Stimulated activated CD4-positive, alpha-beta T cell treated with anti-CD3 and anti-CD28 coated beads, Interleukin-15, amount 100 ng/mL, for 48 hours (primary cell): ENCODE data around the gene LRATD1.

Experiments used
- DNase-seq, 2 donors: peaks; one replicate each; pipeline ENCODE4 v3.0.0-alpha.2; 2020; ENCODE audit warnings: low read depth in 2 of 2

LRATD1 gene

DNA sequence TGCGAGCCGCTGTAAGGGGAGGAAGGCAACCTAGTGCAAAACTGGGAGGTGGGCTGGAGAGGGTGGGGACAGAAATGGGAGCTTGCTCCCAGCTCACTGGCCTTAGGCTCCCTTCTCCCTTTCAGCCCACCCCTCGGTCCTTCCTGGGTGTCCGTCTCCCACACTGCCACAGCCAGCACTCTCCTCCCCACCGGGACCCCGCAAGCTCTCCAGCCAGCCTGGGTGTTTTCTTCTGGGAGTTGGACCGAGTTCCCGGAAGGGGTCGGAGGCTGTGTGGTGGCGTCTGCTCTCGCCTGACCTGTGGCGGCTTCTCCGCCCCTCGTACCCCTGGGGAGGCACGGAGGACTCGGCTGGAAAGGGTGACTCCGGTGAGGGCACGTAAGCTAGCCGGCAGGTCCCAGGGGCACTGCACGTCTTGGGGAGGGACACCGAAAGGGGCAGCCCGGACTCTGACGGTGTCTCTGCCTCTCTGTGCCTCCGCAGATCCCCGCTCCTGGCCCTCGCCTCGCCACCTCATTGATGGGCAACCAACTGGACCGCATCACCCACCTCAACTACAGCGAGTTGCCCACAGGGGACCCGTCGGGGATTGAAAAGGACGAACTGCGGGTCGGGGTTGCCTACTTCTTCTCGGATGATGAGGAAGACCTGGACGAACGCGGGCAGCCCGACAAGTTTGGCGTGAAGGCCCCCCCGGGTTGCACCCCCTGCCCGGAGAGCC is 1.1 kb downstream of the LRATD1 start:
- no peak for DNase-seq

DNA sequence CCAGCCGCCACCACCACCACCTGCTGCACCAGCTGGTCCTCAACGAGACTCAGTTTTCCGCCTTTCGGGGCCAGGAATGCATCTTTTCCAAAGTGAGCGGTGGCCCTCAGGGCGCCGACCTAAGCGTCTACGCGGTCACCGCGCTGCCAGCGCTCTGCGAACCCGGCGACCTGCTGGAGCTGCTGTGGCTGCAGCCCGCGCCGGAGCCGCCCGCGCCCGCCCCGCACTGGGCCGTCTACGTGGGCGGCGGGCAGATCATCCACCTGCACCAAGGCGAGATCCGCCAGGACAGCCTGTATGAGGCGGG is 1.6 kb downstream of the LRATD1 start:
- DNase-seq: no peak

- peak in 1 of 2 donors; percentile 8 for DNase-seq
Observed at GRCh38 chr2:14634489-14635390, 2.2 kb downstream of the LRATD1 start.

DNA sequence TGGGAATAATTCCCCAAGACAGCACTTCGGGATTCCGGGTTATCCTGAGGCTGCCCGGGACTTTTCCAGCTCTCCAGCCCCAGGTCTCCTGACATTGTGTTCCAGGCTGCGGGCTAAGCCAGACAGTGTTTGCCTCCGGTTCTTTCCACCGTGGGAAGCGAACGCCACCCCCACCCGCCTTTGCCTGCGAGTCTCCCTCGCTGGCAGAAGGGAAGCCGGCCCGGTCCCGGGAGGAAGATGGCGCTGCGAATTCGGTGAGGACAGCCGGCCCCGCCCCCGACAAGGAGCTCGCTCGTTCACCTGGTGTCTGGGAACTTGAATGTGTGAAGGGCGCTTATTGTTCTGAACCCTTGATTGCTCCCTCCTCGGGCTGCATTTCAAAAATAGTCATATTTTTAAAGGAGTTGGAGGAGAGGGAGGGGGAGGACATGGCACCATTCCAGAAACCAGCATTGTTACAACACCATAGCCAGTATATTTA is 2.9 kb downstream of the LRATD1 start:
- no peak for DNase-seq

- no peak for DNase-seq
Observed at GRCh38 chr2:14638488-14638887, 6.0 kb downstream of the LRATD1 start.

- no peak for DNase-seq
Observed at GRCh38 chr2:14641116-14641515, 8.6 kb downstream of the LRATD1 start.

DNA sequence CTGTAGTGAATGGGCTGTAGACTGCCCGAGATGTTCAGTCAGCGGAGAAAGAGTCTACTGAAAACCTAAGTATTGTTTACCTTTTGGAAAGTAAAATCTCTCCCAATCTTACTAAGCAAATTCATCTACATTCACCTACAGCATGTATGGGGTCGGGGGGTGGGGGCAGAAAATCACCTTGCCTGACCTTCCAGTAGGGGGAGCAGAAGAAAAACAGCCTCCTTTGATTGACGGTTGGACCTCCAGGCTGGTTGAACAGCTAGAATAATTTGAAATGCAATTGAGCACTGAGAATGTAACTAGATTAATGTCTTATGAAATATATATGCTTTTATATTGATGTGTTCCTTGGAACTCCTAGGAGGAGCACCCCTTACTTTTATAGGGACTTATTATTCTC is 10.0 kb downstream of the LRATD1 start:
- no peak for DNase-seq

GRCh38 chr2:14647714-14648113 is 15.2 kb downstream of the LRATD1 start:
- DNase-seq: no peak

- no peak for DNase-seq
Observed at GRCh38 chr2:14650066-14650465, 17.5 kb downstream of the LRATD1 start.

- DNase-seq: no peak
Observed at GRCh38 chr2:14654835-14655282, 22.3 kb downstream of the LRATD1 start.

DNA sequence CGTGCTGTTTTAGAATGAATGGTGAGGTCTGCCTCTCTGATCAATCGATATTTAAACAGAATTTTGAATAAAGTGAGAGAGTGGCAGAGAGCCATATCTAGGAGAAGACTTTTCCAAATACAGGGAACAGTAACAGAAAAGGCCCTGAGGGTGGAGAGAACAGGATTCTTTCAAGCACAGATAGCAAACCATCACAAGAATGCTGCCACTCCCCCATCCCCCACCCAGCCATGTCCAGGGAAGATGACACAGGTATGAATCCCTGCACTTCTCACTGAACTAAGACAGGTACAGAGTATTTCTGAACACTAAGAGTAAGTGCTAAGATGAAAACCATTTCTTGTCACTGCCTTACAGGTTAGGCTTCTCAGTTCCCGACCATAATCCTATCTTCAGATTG is 23.6 kb downstream of the LRATD1 start:
- DNase-seq: no peak

- no peak for DNase-seq
Observed at GRCh38 chr2:14661163-14661562, 28.6 kb downstream of the LRATD1 start.

DNA sequence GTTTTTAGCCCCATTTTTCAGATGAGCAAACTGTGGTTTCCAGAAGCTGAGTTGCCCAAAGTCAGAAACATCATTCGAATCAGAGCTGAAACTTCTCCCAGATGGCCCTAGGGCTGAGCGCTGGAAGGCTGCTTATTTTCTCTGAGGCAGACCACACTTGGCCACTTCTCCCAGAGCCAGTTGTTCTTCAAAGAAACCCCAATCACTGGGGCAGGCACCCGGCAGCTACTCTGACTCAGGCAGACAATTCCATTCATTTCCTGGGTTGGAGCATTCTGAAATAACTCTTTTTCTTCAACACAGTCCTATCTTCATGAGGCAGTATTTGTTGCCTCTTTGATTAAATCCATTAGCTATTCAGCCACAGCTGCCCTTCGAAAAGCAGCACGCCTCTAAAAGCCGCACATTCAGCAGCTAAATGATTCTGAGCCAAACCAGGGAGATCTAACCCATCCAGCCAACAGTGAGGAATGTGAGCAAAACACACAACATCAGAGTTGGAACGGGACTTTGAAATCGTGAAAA is 40.9 kb downstream of the LRATD1 start:
- no peak for DNase-seq

DNA sequence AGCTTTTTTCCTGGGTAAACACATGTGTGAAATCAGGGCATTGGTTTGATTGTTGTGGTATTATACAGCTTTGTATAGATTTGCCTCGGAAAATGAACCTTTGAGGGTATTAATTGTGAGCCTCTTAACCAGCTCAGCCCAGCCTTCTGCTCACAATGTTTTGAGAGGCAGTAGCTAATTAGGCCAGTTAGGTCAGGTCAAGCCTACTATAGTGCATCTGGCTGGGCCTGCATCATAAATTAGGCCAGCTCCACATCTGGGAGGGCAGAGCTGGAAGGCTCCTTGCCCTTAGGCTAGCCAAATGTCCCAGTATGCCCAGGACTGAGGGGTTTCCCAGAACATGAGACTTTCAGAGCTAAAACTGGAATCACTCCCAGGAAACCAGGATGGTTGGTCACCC is 43.0 kb downstream of the LRATD1 start:
- DNase-seq: no peak

- DNase-seq: no peak
Observed at GRCh38 chr2:14676371-14676770, 43.9 kb downstream of the LRATD1 start.

GRCh38 chr2:14677039-14677438 is 44.5 kb downstream of the LRATD1 start:
- no peak for DNase-seq

GRCh38 chr2:14678761-14679160 is 46.2 kb downstream of the LRATD1 start:
- no peak for DNase-seq

- DNase-seq: no peak
Observed at GRCh38 chr2:14681608-14682007, 49.1 kb downstream of the LRATD1 start.
